ENCODE data around the gene CD274. TPM values are rescaled to one million over a fixed set of nuclear protein-coding genes. Genes with fewer than 3 reads are reported as not detected.
"Not testable (repeated sequence)": the region's sequence is repeated elsewhere in the genome, so short reads cannot be mapped to it uniquely, and the experiment has no call there.

Gene CD274
- total and polyA plus RNA-seq, 10 of the 15 experiments (the other 5 are each of a cell fraction or from before 2014, with no cell fraction given): 9.4 to 128 (median 24.6) TPM

- H3K27ac ChIP-seq (ENCODE audit: control insufficient read depth, insufficient read depth); H3K4me1 ChIP-seq (ENCODE audit: control insufficient read depth, insufficient read depth, low read length); intact Hi-C loops (cut with micrococcal nuclease; ENCODE audit: unreplicated experiment); H3K4me3 ChIP-seq; H3K27me3 ChIP-seq (replicated peaks in 1 of 2; ENCODE audit: control insufficient read depth in 2 of 2, insufficient read depth in 2 of 2, low read length in 1 of 2); FAIRE-seq; DNase-seq (ENCODE audit: low read depth, low spot score); H3K36me3 ChIP-seq (ENCODE audit: control insufficient read depth in 2 of 2, insufficient read depth in 2 of 2, low read length in 1 of 2); POLR2A ChIA-PET; H3K9me3 ChIP-seq (replicated peaks; ENCODE audit: control insufficient read depth, insufficient read depth, low read length); ATAC-seq; BruUV-seq (replicated peaks); CTCF ChIA-PET; H2AFZ ChIP-seq (ENCODE audit: control insufficient read depth, low read depth, low read length); H4K20me1 ChIP-seq (ENCODE audit: control insufficient read depth, insufficient read depth); SMC1A ChIA-PET (ENCODE audit: uncharacterized antibody, unreplicated experiment); RAD21 ChIA-PET (ENCODE audit: unreplicated experiment); H3K4me2 ChIP-seq (ENCODE audit: control insufficient read depth, insufficient read depth); H3K9ac ChIP-seq (ENCODE audit: control insufficient read depth, insufficient read depth, low read length); in situ Hi-C loops (cut with MboI): not testable (repeated sequence)
- peaks cover 14% of the 10 kb centered on the region for H3K79me2 ChIP-seq (ENCODE audit: control insufficient read depth, insufficient read depth, low read length)
- 98% methylated on average over 61 of the region's 65 CpGs for WGBS (ENCODE audit: insufficient coverage, insufficient replicate concordance, low lambda C conversion rate, missing lambda C conversion rate)
These were observed 16.2 kb upstream of the CD274 start for GRCh38 chr9:5433841-5434810.

GRCh38 chr9:5435912-5436311 is 14.4 kb upstream of the CD274 start:
- Histone ChIP-seq H3K9me3 (replicated peaks; ENCODE audit: control insufficient read depth, insufficient read depth, low read length) (no peaks in the 10 kb centered on the region; the same call in 1 of the 3 replicates), H2AFZ (ENCODE audit: control insufficient read depth, low read depth, low read length) (no peak overlapping the region), H3K4me3 (no peak overlapping the region), H3K27ac (ENCODE audit: control insufficient read depth, insufficient read depth) (no peak overlapping the region; the same call in 1 of the 2 replicates), H3K36me3 (ENCODE audit: control insufficient read depth in 2 of 2, insufficient read depth in 2 of 2, low read length in 1 of 2) (peaks cover 0 to 6% of the 10 kb centered on the region in 2 experiments; a peak in 3 of 4 replicates), H3K27me3 (replicated peaks in 1 of 2; ENCODE audit: control insufficient read depth in 2 of 2, insufficient read depth in 2 of 2, low read length in 1 of 2) (no peaks in the 10 kb centered on the region), H3K9ac (ENCODE audit: control insufficient read depth, insufficient read depth, low read length) (no peak overlapping the region), H3K4me1 (ENCODE audit: control insufficient read depth, insufficient read depth, low read length) (peaks cover 7% of the 10 kb centered on the region), H3K79me2 (ENCODE audit: control insufficient read depth, insufficient read depth, low read length) (peaks cover 14% of the 10 kb centered on the region), H3K4me2 (ENCODE audit: control insufficient read depth, insufficient read depth) (peak overlapping the region; percentile 42; the same call in 1 of the 2 replicates), H4K20me1 (ENCODE audit: control insufficient read depth, insufficient read depth) (no peaks in the 10 kb centered on the region)
- RAD21 ChIA-PET (ENCODE audit: unreplicated experiment): interaction anchor here (4.4 to 8.7 kb wide), 2 partner anchors 152 to 164 kb away, joined by 28 to 130 read pairs; no protein-coding TSS in a partner anchor
- intact Hi-C loops (cut with micrococcal nuclease; ENCODE audit: unreplicated experiment): loop anchor here (5.0 kb wide), 4 partner anchors 74 to 694 kb away; partner anchors contain the start of gene AK3
- CTCF ChIA-PET: interaction anchor here (5.8 kb wide), 1 partner anchor 11 kb away, joined by 37 read pairs; no protein-coding TSS in a partner anchor
- in situ Hi-C loops (cut with MboI): no loop called here
- 79% methylated on average over 3 of the region's 3 CpGs for WGBS (ENCODE audit: insufficient coverage, insufficient replicate concordance, low lambda C conversion rate, missing lambda C conversion rate)
- DNase-seq (ENCODE audit: low read depth, low spot score) (no peak), FAIRE-seq (no peak), ATAC-seq (no peak)
- SMC1A ChIA-PET (ENCODE audit: uncharacterized antibody, unreplicated experiment): interaction anchor here (1.3 to 9.7 kb wide), 3 partner anchors 10 to 151 kb away, joined by 3 to 187 read pairs (median 5); no protein-coding TSS in a partner anchor
- POLR2A ChIA-PET: no interaction called here
- no TSS peak for BruUV-seq (replicated peaks)
- TF ChIP-seq NKRF (conservative IDR thresholded peaks at IDR 0.05): no peak
- TF ChIP-seq KAT2A (conservative IDR thresholded peaks at IDR 0.05; ENCODE audit: control insufficient read depth, low read depth, low read length): no peak
- no peak for TF ChIP-seq CBX3 (IDR thresholded peaks at IDR 0.05; ENCODE audit: borderline replicate concordance, low read depth)
- TF ChIP-seq NRF1 (conservative IDR thresholded peaks at IDR 0.05; ENCODE audit: low read depth, low read length): no peak
- TF ChIP-seq NBN (IDR thresholded peaks at IDR 0.05): no peak
- no peak for TF ChIP-seq SMARCA5 (IDR thresholded peaks at IDR 0.05)
- no peak for TF ChIP-seq PAX8 (IDR thresholded peaks at IDR 0.05)
- no peak for TF ChIP-seq RFX5 (IDR thresholded peaks at IDR 0.05; ENCODE audit: low read depth, low read length)
- TF ChIP-seq KLF5 (IDR thresholded peaks at IDR 0.05; ENCODE audit: partially characterized antibody): no peak
- TF ChIP-seq, protein P1, sequence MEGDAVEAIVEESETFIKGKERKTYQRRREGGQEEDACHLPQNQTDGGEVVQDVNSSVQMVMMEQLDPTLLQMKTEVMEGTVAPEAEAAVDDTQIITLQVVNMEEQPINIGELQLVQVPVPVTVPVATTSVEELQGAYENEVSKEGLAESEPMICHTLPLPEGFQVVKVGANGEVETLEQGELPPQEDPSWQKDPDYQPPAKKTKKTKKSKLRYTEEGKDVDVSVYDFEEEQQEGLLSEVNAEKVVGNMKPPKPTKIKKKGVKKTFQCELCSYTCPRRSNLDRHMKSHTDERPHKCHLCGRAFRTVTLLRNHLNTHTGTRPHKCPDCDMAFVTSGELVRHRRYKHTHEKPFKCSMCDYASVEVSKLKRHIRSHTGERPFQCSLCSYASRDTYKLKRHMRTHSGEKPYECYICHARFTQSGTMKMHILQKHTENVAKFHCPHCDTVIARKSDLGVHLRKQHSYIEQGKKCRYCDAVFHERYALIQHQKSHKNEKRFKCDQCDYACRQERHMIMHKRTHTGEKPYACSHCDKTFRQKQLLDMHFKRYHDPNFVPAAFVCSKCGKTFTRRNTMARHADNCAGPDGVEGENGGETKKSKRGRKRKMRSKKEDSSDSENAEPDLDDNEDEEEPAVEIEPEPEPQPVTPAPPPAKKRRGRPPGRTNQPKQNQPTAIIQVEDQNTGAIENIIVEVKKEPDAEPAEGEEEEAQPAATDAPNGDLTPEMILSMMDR (IDR thresholded peaks at IDR 0.05 in 2 of 3, conservative IDR thresholded peaks at IDR 0.05 in 1 of 3; ENCODE audit: control insufficient read depth in 2 of 3, extremely low read depth in 1 of 3, insufficient read depth in 1 of 3, low read depth in 3 of 3, low read length in 3 of 3): no peak
- TF ChIP-seq EGR1 (IDR thresholded peaks at IDR 0.05; ENCODE audit: borderline replicate concordance in 1 of 2, low read depth in 2 of 2, low read length in 2 of 2): no peak

Data from GM12878 (cell line).